ENCODE measurements around the gene GPR42. TPM values are rescaled to one million over a fixed set of nuclear protein-coding genes. Genes with fewer than 3 reads are reported as not detected.

Gene GPR42, protein sequence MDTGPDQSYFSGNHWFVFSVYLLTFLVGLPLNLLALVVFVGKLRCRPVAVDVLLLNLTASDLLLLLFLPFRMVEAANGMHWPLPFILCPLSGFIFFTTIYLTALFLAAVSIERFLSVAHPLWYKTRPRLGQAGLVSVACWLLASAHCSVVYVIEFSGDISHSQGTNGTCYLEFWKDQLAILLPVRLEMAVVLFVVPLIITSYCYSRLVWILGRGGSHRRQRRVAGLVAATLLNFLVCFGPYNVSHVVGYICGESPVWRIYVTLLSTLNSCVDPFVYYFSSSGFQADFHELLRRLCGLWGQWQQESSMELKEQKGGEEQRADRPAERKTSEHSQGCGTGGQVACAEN
- total RNA-seq (not detected), polyA plus RNA-seq (not detected)
- long read RNA-seq, donor 1: 0 reads
- long read RNA-seq, donor 2: 0 reads

GRCh38 chr19:35370722-35371121, at the start of gene GPR42:
TSS of gene GPR42 (plus strand) at chr19:35371068. CDS start at chr19:35371360, 292 bp downstream.
- DNase-seq: no peak
- Histone ChIP-seq H3K4me3 (ENCODE audit: low read length in 2 of 2) (no peak within 1 kb of the TSS), H3K36me3 (ENCODE audit: control insufficient read depth in 1 of 2, insufficient read depth in 2 of 2, low read length in 1 of 2) (no peaks in the 10 kb centered on the region), H3K27me3 (ENCODE audit: control insufficient read depth in 1 of 2, insufficient read depth in 2 of 2, low read length in 1 of 2) (no peaks in the 10 kb centered on the region), H3K4me1 (ENCODE audit: control insufficient read depth in 1 of 2, insufficient read depth in 2 of 2, low read length in 2 of 2) (no peaks in the 10 kb centered on the region), H3K9me3 (ENCODE audit: control insufficient read depth, low read length) (no peaks in the 10 kb centered on the region), H3K27ac (ENCODE audit: low read depth in 1 of 2, low read length in 2 of 2) (no peak within 1 kb of the TSS)
- intact Hi-C loops (cut with DNase I): no loop called here
- 75% methylated on average over 8 of the region's 8 CpGs; no CpG with 5 or more reads in 1 of the 2 donors for WGBS, 2 donors
- no peak for ATAC-seq (ENCODE audit: low FRiP score)

- H3K27ac ChIP-seq (ENCODE audit: low read depth in 1 of 2, low read length in 2 of 2): no peak overlapping the region
- 88% methylated on average over 2 of the region's 2 CpGs for WGBS, 2 donors
- no peak for DNase-seq
- no peaks in the 10 kb centered on the region for H3K4me1 ChIP-seq (ENCODE audit: control insufficient read depth in 1 of 2, insufficient read depth in 2 of 2, low read length in 2 of 2)
- no peaks in the 10 kb centered on the region for H3K9me3 ChIP-seq (ENCODE audit: control insufficient read depth, low read length)
- intact Hi-C loops (cut with DNase I): no loop called here
- no peaks in the 10 kb centered on the region for H3K27me3 ChIP-seq (ENCODE audit: control insufficient read depth in 1 of 2, insufficient read depth in 2 of 2, low read length in 1 of 2)
- no peak overlapping the region for H3K4me3 ChIP-seq (ENCODE audit: low read length in 2 of 2)
- ATAC-seq (ENCODE audit: low FRiP score): no peak
- no peaks in the 10 kb centered on the region for H3K36me3 ChIP-seq (ENCODE audit: control insufficient read depth in 1 of 2, insufficient read depth in 2 of 2, low read length in 1 of 2)
These were observed 49.6 kb upstream of the GPR42 start for GRCh38 chr19:35321291-35321690.

DNA sequence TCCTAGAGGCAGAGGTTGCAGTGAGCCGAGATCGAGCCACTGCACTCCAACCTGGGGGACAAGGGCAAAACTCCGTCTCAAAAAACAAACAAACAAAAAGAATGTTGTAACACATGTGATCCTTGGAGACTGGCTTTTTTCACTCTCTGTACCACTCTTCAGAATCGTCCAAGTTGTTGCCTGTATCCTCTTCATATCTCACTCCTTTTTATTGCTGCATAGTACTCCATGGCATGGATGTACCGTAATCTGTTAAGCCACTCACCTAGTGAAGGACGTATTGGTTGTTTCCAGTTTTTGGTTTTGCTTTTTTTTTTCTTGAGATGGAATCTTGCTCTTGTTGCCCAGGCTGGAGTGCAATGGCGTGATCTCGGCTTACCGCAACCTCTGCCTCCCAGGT, 48.9 kb upstream of the GPR42 start:
- Histone ChIP-seq H3K9me3 (ENCODE audit: control insufficient read depth, low read length) (no peaks in the 10 kb centered on the region), H3K27me3 (ENCODE audit: control insufficient read depth in 1 of 2, insufficient read depth in 2 of 2, low read length in 1 of 2) (no peaks in the 10 kb centered on the region), H3K4me1 (ENCODE audit: control insufficient read depth in 1 of 2, insufficient read depth in 2 of 2, low read length in 2 of 2) (no peaks in the 10 kb centered on the region), H3K27ac (ENCODE audit: low read depth in 1 of 2, low read length in 2 of 2) (no peak overlapping the region), H3K36me3 (ENCODE audit: control insufficient read depth in 1 of 2, insufficient read depth in 2 of 2, low read length in 1 of 2) (no peaks in the 10 kb centered on the region), H3K4me3 (ENCODE audit: low read length in 2 of 2) (no peak overlapping the region)
- intact Hi-C loops (cut with DNase I): no loop called here
- DNase-seq (no peak), ATAC-seq (ENCODE audit: low FRiP score) (no peak)
- WGBS, 2 donors: 94 to 95% methylated on average over 9 of the region's 9 CpGs

- H3K27ac ChIP-seq (ENCODE audit: low read depth in 1 of 2, low read length in 2 of 2): no peak overlapping the region
- WGBS, 2 donors: 67 to 75% methylated on average over 4 of the region's 4 CpGs
- DNase-seq (no peak), ATAC-seq (ENCODE audit: low FRiP score) (no peak)
- no peak overlapping the region for H3K4me3 ChIP-seq (ENCODE audit: low read length in 2 of 2)
- no peaks in the 10 kb centered on the region for H3K4me1 ChIP-seq (ENCODE audit: control insufficient read depth in 1 of 2, insufficient read depth in 2 of 2, low read length in 2 of 2)
- H3K27me3 ChIP-seq (ENCODE audit: control insufficient read depth in 1 of 2, insufficient read depth in 2 of 2, low read length in 1 of 2): no peaks in the 10 kb centered on the region
- no peaks in the 10 kb centered on the region for H3K9me3 ChIP-seq (ENCODE audit: control insufficient read depth, low read length)
- intact Hi-C loops (cut with DNase I): no loop called here
- H3K36me3 ChIP-seq (ENCODE audit: control insufficient read depth in 1 of 2, insufficient read depth in 2 of 2, low read length in 1 of 2): no peaks in the 10 kb centered on the region
These were observed 43.2 kb upstream of the GPR42 start for GRCh38 chr19:35327642-35328041.

DNA sequence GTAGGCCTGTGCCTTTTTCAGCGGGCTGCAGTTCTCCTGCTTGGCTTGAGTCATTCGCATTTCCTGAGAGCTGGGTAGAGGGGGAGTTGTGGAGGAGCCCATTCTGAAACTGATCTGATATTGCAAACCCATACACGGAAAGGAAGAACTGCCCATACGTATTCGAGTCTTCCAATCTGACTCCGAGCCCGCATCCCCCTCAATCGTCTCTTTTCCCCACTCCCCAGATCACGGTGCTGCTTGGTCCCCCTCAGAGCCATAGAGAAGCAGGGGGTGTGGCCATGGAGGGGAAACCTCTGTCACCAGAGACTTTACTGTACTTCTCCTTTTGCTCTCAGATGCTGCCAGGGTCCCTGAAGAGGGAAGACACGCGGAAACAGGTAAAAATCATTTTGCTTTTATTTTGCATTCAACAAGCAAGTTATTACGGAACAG, 42.0 kb upstream of the GPR42 start, which contains the start of gene CD22:
Gene CD22 (plus strand): TSS at position 337 of the 435 bp plus-strand sequence. CDS start 2,854 bp downstream, outside the sequence.
- WGBS, 2 donors: 75 to 76% methylated on average over 12 of the region's 12 CpGs
- intact Hi-C loops (cut with DNase I): no loop called here
- Histone ChIP-seq H3K4me3 (ENCODE audit: low read length in 2 of 2) (no peak within 1 kb of the TSS), H3K27me3 (ENCODE audit: control insufficient read depth in 1 of 2, insufficient read depth in 2 of 2, low read length in 1 of 2) (no peaks in the 10 kb centered on the region), H3K36me3 (ENCODE audit: control insufficient read depth in 1 of 2, insufficient read depth in 2 of 2, low read length in 1 of 2) (no peaks in the 10 kb centered on the region), H3K27ac (ENCODE audit: low read depth in 1 of 2, low read length in 2 of 2) (no peak within 1 kb of the TSS), H3K9me3 (ENCODE audit: control insufficient read depth, low read length) (no peaks in the 10 kb centered on the region), H3K4me1 (ENCODE audit: control insufficient read depth in 1 of 2, insufficient read depth in 2 of 2, low read length in 2 of 2) (no peaks in the 10 kb centered on the region)
- DNase-seq (no peak), ATAC-seq (ENCODE audit: low FRiP score) (no peak)

DNA sequence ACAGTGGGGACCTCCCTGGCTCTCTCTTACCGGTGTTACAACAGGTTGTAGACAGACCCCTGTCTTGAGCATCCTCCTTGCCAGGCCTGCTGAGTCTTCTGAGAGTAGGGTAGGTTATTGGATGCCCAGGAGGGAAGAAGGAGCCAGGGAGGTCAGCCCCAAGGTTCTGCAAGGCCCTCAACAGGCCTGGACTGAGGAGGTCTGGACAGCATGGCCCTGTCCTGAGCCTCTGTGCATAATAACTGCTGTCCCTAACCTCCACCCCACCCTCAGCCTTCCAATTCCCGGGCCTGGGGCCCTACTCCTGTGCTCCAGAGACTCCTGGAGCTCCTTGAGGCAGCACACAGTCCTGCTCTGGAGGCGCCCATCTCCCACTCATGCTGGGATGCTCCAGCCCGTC, 41.5 kb upstream of the GPR42 start:
- 76% methylated on average over 4 of the region's 4 CpGs for WGBS, 2 donors
- no peak overlapping the region for H3K4me3 ChIP-seq (ENCODE audit: low read length in 2 of 2)
- H3K27me3 ChIP-seq (ENCODE audit: control insufficient read depth in 1 of 2, insufficient read depth in 2 of 2, low read length in 1 of 2): no peaks in the 10 kb centered on the region
- H3K27ac ChIP-seq (ENCODE audit: low read depth in 1 of 2, low read length in 2 of 2): no peak overlapping the region
- H3K9me3 ChIP-seq (ENCODE audit: control insufficient read depth, low read length): no peaks in the 10 kb centered on the region
- intact Hi-C loops (cut with DNase I): no loop called here
- ATAC-seq (ENCODE audit: low FRiP score) (no peak), DNase-seq (no peak)
- H3K4me1 ChIP-seq (ENCODE audit: control insufficient read depth in 1 of 2, insufficient read depth in 2 of 2, low read length in 2 of 2): no peaks in the 10 kb centered on the region
- H3K36me3 ChIP-seq (ENCODE audit: control insufficient read depth in 1 of 2, insufficient read depth in 2 of 2, low read length in 1 of 2): no peaks in the 10 kb centered on the region

- DNase-seq: no peak
- ATAC-seq (ENCODE audit: low FRiP score): no peak
- H3K36me3 ChIP-seq (ENCODE audit: control insufficient read depth in 1 of 2, insufficient read depth in 2 of 2, low read length in 1 of 2): no peaks in the 10 kb centered on the region
- H3K9me3 ChIP-seq (ENCODE audit: control insufficient read depth, low read length): no peaks in the 10 kb centered on the region
- no peak overlapping the region for H3K4me3 ChIP-seq (ENCODE audit: low read length in 2 of 2)
- no peaks in the 10 kb centered on the region for H3K27me3 ChIP-seq (ENCODE audit: control insufficient read depth in 1 of 2, insufficient read depth in 2 of 2, low read length in 1 of 2)
- no peak overlapping the region for H3K27ac ChIP-seq (ENCODE audit: low read depth in 1 of 2, low read length in 2 of 2)
- intact Hi-C loops (cut with DNase I): no loop called here
- H3K4me1 ChIP-seq (ENCODE audit: control insufficient read depth in 1 of 2, insufficient read depth in 2 of 2, low read length in 2 of 2): no peaks in the 10 kb centered on the region
- WGBS, 2 donors: 60 to 67% methylated on average over 7 of the region's 7 CpGs
These were observed 40.4 kb upstream of the GPR42 start for GRCh38 chr19:35330475-35330874.

DNA sequence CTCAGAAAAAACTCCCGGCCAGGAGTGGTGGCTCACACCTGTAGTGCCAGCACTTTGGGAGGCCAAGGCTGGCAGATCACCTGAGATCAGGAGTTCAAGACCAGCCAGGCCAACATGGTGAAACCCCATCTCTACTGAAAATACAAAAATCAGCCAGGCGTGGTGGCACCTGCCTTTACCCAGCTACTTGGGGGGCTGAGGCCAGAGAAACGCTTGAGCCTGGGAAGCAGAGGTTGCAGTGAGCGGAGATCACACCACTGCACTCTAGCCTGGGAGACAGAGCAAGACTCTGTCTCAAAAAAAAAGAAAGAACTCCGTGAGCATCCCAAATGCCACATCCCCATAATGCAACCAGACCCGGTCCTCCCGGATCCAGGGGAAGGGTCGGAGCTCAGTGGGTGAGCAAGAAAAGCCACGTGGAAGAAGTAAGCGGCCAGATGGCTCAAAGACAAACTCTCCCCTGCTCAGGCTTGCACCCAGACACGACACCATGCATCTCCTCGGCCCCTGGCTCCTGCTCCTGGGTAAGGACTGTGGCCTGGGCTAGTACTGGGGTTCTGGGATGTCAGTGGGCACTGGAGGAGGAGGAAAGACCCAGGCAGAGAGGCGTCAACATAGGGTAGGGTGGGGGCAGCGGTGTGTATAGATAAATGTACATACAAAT, 39.2 kb upstream of the GPR42 start:
- H3K27ac ChIP-seq (ENCODE audit: low read depth in 1 of 2, low read length in 2 of 2): no peak overlapping the region
- H3K36me3 ChIP-seq (ENCODE audit: control insufficient read depth in 1 of 2, insufficient read depth in 2 of 2, low read length in 1 of 2): no peaks in the 10 kb centered on the region
- intact Hi-C loops (cut with DNase I): no loop called here
- no peaks in the 10 kb centered on the region for H3K27me3 ChIP-seq (ENCODE audit: control insufficient read depth in 1 of 2, insufficient read depth in 2 of 2, low read length in 1 of 2)
- 79 to 80% methylated on average over 14 of the region's 14 CpGs for WGBS, 2 donors
- H3K4me3 ChIP-seq (ENCODE audit: low read length in 2 of 2): no peak overlapping the region
- H3K9me3 ChIP-seq (ENCODE audit: control insufficient read depth, low read length): no peaks in the 10 kb centered on the region
- DNase-seq (no peak), ATAC-seq (ENCODE audit: low FRiP score) (no peak)
- no peaks in the 10 kb centered on the region for H3K4me1 ChIP-seq (ENCODE audit: control insufficient read depth in 1 of 2, insufficient read depth in 2 of 2, low read length in 2 of 2)

DNA sequence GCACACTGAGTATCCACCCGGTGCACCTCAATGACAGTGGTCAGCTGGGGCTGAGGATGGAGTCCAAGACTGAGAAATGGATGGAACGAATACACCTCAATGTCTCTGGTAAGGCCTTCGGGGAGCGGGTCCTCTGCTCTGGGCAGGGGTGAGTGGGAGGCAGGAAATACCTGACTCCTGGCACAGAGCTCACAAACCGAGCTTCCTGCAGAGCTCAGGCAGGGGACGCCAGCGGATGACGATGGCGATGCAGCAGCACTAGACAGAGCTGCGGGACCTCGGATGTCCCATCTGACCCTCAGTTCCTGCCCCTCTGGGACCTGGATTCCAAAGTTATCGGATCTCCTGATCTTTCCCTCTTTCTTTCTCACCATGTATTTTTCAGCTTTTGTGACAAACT, 38.1 kb upstream of the GPR42 start:
- no peaks in the 10 kb centered on the region for H3K27me3 ChIP-seq (ENCODE audit: control insufficient read depth in 1 of 2, insufficient read depth in 2 of 2, low read length in 1 of 2)
- no peak for ATAC-seq (ENCODE audit: low FRiP score)

More for the DNA sequence above, 38.1 kb upstream of the GPR42 start:
- no peaks in the 10 kb centered on the region for H3K36me3 ChIP-seq (ENCODE audit: control insufficient read depth in 1 of 2, insufficient read depth in 2 of 2, low read length in 1 of 2)
- no peak overlapping the region for H3K27ac ChIP-seq (ENCODE audit: low read depth in 1 of 2, low read length in 2 of 2)
- no peak overlapping the region for H3K4me3 ChIP-seq (ENCODE audit: low read length in 2 of 2)
- no peaks in the 10 kb centered on the region for H3K4me1 ChIP-seq (ENCODE audit: control insufficient read depth in 1 of 2, insufficient read depth in 2 of 2, low read length in 2 of 2)
- 38 to 42% methylated on average over 12 of the region's 12 CpGs for WGBS, 2 donors
- H3K9me3 ChIP-seq (ENCODE audit: control insufficient read depth, low read length): no peaks in the 10 kb centered on the region
- DNase-seq: no peak
- intact Hi-C loops (cut with DNase I): no loop called here

Measured in aorta (tissue), 5 donors.